SU-DHL-6 (cell line): ENCODE data around the gene RIOX2.

Source experiments
- H2AFZ ChIP-seq: fragments of 200-600 bp; sonication (generic); 2 replicates; pipeline ENCODE4 v1.6.1; 2014; ENCODE audit warnings: low read depth, mild to moderate bottlenecking, moderate library complexity, mixed read lengths, antibody characterized with exemption, low read length; ENCODE audit not compliant: severe bottlenecking
- H3F3A ChIP-seq: fragments of 200-600 bp; shearing (Covaris generic); 2 replicates; pipeline ENCODE4 v1.6.0; 2016; ENCODE audit warnings: antibody characterized with exemption, mild to moderate bottlenecking; ENCODE audit not compliant: insufficient read depth
- H3K27ac ChIP-seq: fragments of 200-600 bp; sonication (generic); 2 replicates; pipeline ENCODE4 v1.5.1; 2016; ENCODE audit warnings: low read depth, mild to moderate bottlenecking, low read length, moderate library complexity, mixed read lengths
- H3K27me3 ChIP-seq: fragments of 200-600 bp; sonication (generic), shearing (Covaris generic); 2 replicates; pipeline ENCODE4 v1.6.0; 2014; ENCODE audit warnings: mild to moderate bottlenecking, low read length
- H3K36me3 ChIP-seq: fragments of 200-600 bp; sonication (generic); 2 replicates; pipeline ENCODE4 v1.6.1; 2014; ENCODE audit warnings: mild to moderate bottlenecking, low read length, mixed read lengths
- H3K4me2 ChIP-seq: fragments of 300-600, 200-600 bp; shearing (Covaris generic), sonication (generic); 2 replicates; pipeline ENCODE4 v1.6.0; 2014; ENCODE audit warnings: low read length, low read depth, mild to moderate bottlenecking; ENCODE audit not compliant: poor library complexity, severe bottlenecking
- H3K4me3 ChIP-seq: fragments of 200-600 bp; sonication (generic); 2 replicates; pipeline ENCODE4 v1.5.1; 2014; ENCODE audit warnings: antibody characterized with exemption, low read length, mild to moderate bottlenecking, mixed read lengths; ENCODE audit not compliant: insufficient read depth, poor library complexity, severe bottlenecking
- H3K79me2 ChIP-seq: fragments of 200-600 bp; sonication (generic); 2 replicates; pipeline ENCODE4 v1.6.1; 2014; ENCODE audit warnings: mild to moderate bottlenecking, low read length, moderate library complexity; ENCODE audit not compliant: insufficient read depth
- H3K9ac ChIP-seq: fragments of 200-600 bp; sonication (generic); 2 replicates; pipeline ENCODE4 v1.7.0; 2014; ENCODE audit warnings: mild to moderate bottlenecking, low read length
- H3K9me2 ChIP-seq: fragments of 200-600 bp; sonication (generic); replicated peaks from 2 replicates; pipeline ENCODE4 v1.6.1; 2014; ENCODE audit warnings: low read length; ENCODE audit not compliant: insufficient read depth
- H3K9me3 ChIP-seq: fragments of 200-600 bp; sonication (generic); 2 replicates; pipeline ENCODE4 v1.6.1; 2014; ENCODE audit warnings: low read length, mixed read lengths; ENCODE audit not compliant: insufficient read depth
- H4K20me1 ChIP-seq: fragments of 200-600 bp; sonication (generic); 2 replicates; pipeline ENCODE4 v1.6.1; 2014; ENCODE audit warnings: low read depth, mild to moderate bottlenecking, antibody characterized with exemption, low read length, moderate library complexity, mixed read lengths
- EZH2phosphoT487 ChIP-seq: fragments of 200-600 bp; sonication (generic), shearing (Covaris generic); conservative IDR thresholded peaks from 2 replicates; pipeline ENCODE4 v1.6.1; 2018; ENCODE audit warnings: mild to moderate bottlenecking, antibody characterized with exemption, low read length, moderate library complexity, mixed read lengths
- TF ChIP-seq, protein P1 (sequence below): fragments of 200-600 bp; sonication (generic); IDR thresholded peaks from one replicate; pipeline ENCODE4 v1.5.1; 2017; ENCODE audit warnings: antibody characterized with exemption, mild to moderate bottlenecking, low read length, moderate library complexity; ENCODE audit not compliant: insufficient read depth, poor library complexity, severe bottlenecking

The RIOX2 gene

DNA sequence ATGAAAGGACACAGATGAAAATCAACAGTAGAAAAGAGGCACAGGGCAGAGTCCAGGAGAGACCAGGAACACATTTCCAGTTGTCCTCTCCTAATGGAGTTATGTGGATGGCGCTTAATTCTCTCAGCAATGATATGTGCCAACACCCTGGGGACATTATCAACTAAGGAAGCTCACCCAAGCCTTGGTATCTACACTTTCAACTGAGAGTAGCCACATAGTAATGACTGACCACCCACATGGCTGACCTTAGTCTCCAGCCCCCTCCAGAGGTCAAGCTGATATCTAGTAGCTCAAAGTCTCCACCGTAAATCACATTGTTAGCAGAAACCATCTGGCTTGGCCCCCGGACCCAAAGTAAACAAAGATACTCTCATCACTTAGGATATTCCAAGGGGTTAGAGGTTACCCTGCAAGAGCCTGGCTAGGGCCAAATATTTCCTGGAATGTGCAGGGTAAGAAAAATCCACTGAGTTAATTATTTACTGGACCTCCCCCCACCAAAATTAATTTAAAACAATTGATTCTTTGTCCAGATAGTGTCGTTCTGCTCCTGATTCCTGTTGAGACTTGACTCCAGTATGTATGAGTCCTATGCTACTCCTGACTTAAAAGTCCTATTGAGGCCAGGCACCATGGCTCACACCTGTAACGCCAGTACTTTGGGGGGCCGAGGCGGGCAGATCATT lies 38.1 kb upstream of the RIOX2 start:
- Histone ChIP-seq H3K9me3 (no peaks in the 10 kb centered on the region), H3K9me2 (no peaks in the 10 kb centered on the region), H3K27me3 (no peaks in the 10 kb centered on the region), H3K79me2 (no peaks in the 10 kb centered on the region), H3F3A (no peaks in the 10 kb centered on the region), H3K9ac (no peak overlapping the region), H2AFZ (no peak overlapping the region), H3K36me3 (no peaks in the 10 kb centered on the region), H3K4me2 (no peak overlapping the region), H3K4me3 (no peak overlapping the region), H3K27ac (no peak overlapping the region), H4K20me1 (no peaks in the 10 kb centered on the region)
- no peak for TF ChIP-seq EZH2phosphoT487
- TF ChIP-seq, protein P1, sequence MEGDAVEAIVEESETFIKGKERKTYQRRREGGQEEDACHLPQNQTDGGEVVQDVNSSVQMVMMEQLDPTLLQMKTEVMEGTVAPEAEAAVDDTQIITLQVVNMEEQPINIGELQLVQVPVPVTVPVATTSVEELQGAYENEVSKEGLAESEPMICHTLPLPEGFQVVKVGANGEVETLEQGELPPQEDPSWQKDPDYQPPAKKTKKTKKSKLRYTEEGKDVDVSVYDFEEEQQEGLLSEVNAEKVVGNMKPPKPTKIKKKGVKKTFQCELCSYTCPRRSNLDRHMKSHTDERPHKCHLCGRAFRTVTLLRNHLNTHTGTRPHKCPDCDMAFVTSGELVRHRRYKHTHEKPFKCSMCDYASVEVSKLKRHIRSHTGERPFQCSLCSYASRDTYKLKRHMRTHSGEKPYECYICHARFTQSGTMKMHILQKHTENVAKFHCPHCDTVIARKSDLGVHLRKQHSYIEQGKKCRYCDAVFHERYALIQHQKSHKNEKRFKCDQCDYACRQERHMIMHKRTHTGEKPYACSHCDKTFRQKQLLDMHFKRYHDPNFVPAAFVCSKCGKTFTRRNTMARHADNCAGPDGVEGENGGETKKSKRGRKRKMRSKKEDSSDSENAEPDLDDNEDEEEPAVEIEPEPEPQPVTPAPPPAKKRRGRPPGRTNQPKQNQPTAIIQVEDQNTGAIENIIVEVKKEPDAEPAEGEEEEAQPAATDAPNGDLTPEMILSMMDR: no peak

DNA sequence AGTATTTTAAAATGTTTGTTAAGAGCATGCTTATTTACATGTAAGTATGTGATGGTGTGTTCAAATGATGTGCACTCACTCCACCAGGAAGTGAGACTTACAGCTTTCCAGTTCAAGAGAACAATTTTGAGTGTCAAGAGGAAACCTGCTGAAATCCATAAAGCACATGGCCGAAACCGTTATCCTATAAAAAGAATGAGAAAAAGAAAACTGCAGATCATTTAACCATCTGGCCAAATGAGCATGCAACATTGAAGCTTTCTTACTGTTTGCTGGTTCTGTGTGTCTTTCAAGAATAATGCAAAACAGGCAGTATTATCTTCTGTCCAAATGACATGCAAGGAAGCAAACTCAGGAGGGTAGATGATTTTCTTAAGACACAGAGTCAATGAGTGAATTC lies 36.6 kb upstream of the RIOX2 start:
- no peak for TF ChIP-seq EZH2phosphoT487
- TF ChIP-seq, protein P1: no peak

DNA sequence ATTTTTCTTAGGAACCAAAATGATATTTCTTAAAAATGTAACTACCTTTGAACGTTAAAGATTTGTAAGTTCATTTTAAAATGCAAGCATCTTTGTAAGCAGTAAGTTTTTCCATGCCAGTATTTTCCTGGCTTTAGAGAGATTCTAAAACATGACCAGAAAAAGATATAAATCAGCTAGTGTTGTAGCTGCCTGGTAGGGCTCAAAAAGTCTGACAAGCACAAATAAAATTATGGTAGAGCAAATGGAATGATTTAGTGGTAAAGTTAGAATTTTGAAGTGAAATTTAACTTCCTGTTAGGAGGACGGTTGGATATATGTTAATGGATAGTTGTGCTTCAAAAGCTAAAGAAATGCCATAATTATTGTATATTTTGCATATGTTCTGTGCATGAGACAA lies 33.2 kb upstream of the RIOX2 start:
- no peaks in the 10 kb centered on the region for H3K36me3 ChIP-seq
- no peak overlapping the region for H3K4me3 ChIP-seq
- no peaks in the 10 kb centered on the region for H3K27me3 ChIP-seq
- H3K79me2 ChIP-seq: no peaks in the 10 kb centered on the region
- peaks cover 12% of the 10 kb centered on the region; the same call in 1 of the 2 replicates for H3F3A ChIP-seq
- H2AFZ ChIP-seq: no peak overlapping the region
- H3K4me2 ChIP-seq: no peak overlapping the region
- no peak overlapping the region for H3K27ac ChIP-seq
- H3K9me3 ChIP-seq: no peaks in the 10 kb centered on the region
- no peak overlapping the region for H3K9ac ChIP-seq
- no peaks in the 10 kb centered on the region for H3K9me2 ChIP-seq
- no peaks in the 10 kb centered on the region for H4K20me1 ChIP-seq
- TF ChIP-seq, protein P1: no peak
- no peak for TF ChIP-seq EZH2phosphoT487

More for the DNA sequence above, 36.6 kb upstream of the RIOX2 start:
- Histone ChIP-seq H3K27me3 (no peaks in the 10 kb centered on the region), H3K4me2 (no peak overlapping the region), H3K9ac (no peak overlapping the region), H3K36me3 (no peaks in the 10 kb centered on the region), H2AFZ (peak overlapping the region; percentile 3), H3K4me3 (no peak overlapping the region), H3K27ac (no peak overlapping the region), H3K9me3 (no peaks in the 10 kb centered on the region), H3K9me2 (no peaks in the 10 kb centered on the region), H3K79me2 (no peaks in the 10 kb centered on the region), H4K20me1 (no peaks in the 10 kb centered on the region), H3F3A (0 out of 2 replicates have a peak, but pooled peaks cover under 1% of the 10 kb centered on the region)
